ENCODE measurements around the gene RAB6B.

The RAB6B gene

DNA sequence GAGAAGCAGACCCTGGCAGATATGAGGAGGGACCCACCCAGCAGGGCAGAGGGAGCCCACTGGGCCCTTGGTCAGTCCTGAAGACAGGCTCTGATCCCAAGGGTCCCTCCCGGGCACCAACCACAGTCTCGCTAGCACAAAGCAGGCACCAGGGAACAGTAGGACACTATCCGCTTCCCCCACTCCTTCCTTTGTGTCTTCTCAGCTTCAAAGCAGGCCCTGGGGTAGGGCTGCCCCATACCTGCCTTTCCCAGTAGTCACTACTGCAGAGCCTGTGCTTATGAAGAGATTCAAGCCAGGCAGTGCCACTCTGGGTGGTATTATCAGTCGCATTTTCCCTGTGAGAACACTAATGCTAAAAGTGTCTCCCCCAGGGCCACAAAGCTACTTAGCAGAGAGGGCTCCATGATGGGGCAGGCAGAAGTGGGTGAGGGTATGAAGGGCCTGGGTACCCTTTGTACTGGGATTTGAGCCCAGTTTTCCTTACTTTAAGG lies 57.3 kb downstream of the RAB6B start:
- no peak for DNase-seq (ENCODE audit: low read depth in 2 of 2, low spot score in 1 of 2)

DNA sequence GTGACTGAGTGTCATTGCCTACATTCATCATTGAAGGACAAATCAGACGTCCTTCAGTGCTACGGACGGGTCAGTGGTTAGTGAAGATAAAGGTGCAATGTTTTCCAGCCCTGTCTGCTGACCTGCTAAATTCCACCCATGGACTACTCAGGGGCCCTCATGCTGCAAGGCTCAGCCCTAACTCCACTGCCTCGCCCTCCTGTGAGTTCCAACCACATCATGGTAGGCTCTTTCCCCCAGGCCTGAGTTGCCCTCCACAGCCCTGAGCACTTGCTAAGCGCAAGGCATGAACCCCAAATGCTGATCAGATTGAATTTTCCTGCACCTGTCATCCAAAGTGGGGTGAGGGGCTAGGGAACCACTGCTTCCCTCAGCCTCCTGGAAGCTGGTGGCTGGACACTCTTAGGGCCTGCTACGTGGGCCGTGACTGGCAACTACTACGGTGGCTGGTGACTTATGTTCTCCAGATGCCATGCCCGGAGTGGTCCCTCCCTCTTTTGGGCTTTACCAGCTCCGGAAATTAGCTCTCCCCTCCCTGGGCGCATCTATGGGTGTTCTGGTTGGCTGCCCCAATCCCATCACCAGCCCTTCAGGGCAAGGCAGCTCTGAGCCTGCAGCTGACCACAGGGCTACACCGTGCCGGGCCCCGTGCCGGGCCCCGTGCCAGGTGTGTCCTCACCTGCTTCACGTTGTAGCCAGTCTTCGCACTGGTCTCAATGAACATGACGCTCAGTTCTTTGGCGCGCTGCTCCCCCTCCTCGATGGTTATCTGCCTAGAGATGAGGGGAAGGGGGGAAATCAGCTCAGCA lies 58.0 kb downstream of the RAB6B start:
- no peak for DNase-seq (ENCODE audit: low read depth in 2 of 2, low spot score in 1 of 2)

DNA sequence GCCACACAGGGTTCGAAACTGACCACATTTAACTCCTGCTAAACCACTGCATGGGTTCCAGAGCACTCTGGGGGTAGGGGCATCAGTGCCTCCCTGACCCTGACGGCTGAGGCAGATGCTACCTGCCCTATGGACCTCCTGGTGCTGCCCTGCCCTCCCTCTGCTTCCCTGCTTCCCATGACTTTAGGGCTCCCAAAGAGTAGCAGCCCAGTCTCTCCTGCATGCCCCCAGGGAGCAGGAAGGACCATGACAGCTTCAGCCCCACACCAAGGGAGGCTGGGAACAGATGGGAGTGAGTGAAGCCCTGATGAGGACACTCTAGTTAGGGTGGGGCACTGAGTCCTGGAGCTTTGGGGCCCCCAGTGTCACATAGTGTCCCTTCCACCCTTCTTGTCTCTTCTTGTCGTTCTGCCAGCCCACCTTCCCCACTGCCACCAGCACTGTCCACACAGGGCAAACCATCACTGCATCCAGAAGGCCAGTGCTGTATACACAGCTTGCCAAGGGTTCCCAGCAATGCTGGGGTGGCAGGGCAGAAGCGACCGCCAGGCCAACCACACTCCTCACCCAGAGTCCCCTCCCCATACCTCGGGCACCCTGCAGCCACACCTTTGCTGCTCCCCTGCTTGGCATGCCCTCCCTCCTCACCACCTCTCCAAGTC lies 59.1 kb downstream of the RAB6B start:
- no peak for DNase-seq (ENCODE audit: low read depth in 2 of 2, low spot score in 1 of 2)

DNA sequence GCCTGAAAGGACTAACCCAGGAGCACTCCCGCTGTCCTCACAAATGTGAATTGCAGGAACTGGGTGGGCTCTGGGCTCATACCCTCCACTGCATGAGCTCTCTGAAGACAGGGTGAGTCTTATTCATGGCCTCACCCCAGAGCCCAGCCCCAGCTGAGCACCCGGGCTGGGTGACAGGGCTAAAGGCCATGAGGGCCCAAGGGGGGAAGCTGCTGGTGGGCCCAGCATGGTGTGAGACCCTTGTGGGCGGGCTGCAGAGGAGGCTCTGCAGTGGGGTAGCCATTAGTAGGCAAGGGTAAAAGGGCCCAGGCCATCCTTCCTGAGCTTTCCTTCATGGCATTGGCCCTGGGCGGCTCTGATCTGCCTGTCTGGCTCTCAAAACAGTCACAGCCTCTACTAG lies 59.7 kb downstream of the RAB6B start:
- DNase-seq (ENCODE audit: low read depth in 2 of 2, low spot score in 1 of 2), result no peak

DNA sequence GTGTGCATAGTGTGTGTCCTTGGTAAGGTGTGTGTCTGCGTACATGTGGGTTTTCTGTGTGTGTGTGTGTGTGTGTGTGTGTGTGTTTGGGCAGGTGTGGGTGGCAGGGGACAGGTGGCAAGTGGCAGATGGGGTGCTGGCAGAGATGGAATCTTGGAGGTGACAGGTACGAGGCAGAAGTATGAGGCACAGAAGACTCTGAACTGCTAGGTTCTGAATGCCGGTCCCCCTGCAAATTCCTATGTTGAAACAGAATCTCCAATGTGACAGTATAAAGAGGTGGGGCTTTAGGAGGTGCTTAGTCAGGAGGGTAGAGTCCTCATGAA lies 60.3 kb downstream of the RAB6B start:
- no peak for DNase-seq (ENCODE audit: low read depth in 2 of 2, low spot score in 1 of 2)

DNA sequence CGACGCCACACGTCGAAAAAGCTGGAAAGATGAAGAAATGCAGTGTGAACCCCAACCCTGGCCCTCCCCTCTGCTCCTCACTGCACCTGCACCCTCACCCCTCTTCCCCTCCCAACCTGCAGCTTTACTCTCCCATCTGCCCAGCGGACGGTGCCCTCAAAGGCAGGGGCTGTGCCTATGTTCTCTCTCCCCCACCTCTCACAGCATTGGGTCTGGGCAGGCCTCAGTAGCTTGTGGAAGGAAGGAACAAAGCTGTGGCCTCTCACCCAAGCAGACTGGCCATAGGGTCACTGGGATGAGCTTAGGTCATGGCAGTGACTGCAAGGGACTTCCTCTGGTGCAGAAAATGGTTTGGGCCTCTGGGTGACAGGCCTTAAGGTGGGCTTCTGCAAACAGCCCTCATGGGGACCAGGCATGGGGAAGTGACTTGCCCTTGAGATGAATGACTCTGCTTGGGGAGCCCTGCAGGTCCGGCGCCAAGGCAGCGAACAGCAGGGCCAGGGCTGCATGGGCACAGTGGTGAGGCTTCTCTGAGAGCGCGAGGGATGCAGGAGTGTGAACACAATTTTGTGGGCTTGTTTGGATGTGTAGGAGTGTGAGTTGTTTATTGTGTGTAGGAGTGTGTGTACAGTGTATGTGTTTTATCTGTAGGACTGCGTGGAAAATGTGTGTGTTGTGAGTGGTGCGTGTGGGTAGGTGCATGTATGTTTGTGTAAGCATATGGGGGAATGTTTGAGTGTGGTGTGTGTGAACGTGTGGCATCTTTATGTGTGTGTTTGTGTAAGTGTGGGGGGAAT lies 60.9 kb downstream of the RAB6B start:
- DNase-seq (ENCODE audit: low read depth in 2 of 2, low spot score in 1 of 2), result no peak

DNA sequence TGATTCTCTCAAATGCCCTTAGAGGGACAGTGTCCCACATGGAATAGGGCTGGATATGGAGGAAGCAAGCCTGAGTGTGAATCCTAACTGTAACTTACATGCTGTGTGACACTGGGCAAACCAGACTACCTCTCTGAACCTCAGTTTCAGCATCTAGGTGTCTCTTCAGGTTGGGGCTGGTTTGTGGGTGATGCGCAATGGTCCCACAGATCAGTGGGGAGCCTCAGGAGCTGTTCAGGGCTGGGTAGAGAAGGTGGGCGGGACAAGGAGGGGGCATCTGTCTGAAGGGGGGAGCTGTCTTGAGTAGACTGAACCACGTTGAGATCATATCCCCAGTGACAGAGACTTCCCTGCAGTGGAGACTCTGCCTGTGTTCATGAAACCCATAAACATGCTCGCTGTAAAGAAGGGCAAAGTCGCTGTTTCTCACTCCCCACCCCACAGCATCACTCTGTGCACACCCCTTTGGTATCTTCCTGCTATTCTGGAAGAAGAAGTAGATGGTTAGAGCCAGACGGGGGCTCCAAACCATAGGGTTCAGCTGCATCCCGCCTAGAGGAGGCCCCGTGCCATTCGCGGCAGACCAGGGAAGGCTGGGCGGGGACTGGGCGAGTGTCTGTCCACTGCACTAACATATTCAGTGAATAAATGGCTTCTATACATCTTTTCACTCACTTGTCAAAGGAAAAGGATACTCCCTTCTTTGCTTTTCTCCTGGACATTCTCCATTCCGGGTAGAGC lies 61.6 kb downstream of the RAB6B start:
- no peak for DNase-seq (ENCODE audit: low read depth in 2 of 2, low spot score in 1 of 2)

DNA sequence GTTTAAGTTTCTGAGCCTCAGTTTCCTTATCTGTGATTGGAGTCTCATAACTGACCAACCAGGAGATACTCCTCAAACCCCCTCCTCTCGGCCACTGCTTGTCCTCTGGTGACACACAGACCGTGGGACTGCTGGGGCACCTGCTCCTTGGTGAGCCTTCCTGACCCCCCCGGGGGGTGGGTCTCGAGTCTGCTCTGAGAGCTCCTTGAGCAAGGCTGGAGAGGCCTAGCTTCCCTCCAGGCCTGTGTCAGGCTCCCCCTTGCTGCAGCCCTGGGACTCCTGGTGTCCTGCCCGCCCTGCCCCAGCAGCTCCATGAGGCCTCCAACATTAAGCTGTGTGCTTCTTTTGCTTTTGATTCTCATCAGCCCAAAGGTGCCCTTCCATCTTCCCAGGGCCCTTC lies 62.4 kb downstream of the RAB6B start:
- no peak for DNase-seq (ENCODE audit: low read depth in 2 of 2, low spot score in 1 of 2)

DNA sequence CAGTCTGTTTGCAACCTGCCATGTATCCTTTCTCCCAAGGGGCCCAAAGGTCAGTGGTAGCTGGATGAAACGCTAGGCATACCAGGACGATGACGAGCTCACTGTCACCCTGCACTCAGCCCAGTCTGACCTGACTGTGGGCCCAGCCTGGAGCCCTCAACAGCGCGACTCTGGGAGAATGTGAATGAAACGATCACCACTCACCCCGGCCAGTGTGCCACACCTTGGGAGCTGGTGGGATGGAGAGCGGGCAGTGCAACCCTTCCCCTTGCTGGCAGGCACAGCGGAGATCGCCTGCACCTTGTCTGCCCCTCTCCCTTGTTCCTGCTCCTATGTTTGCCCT lies 62.9 kb downstream of the RAB6B start:
- no peak for DNase-seq (ENCODE audit: low read depth in 2 of 2, low spot score in 1 of 2)

DNA sequence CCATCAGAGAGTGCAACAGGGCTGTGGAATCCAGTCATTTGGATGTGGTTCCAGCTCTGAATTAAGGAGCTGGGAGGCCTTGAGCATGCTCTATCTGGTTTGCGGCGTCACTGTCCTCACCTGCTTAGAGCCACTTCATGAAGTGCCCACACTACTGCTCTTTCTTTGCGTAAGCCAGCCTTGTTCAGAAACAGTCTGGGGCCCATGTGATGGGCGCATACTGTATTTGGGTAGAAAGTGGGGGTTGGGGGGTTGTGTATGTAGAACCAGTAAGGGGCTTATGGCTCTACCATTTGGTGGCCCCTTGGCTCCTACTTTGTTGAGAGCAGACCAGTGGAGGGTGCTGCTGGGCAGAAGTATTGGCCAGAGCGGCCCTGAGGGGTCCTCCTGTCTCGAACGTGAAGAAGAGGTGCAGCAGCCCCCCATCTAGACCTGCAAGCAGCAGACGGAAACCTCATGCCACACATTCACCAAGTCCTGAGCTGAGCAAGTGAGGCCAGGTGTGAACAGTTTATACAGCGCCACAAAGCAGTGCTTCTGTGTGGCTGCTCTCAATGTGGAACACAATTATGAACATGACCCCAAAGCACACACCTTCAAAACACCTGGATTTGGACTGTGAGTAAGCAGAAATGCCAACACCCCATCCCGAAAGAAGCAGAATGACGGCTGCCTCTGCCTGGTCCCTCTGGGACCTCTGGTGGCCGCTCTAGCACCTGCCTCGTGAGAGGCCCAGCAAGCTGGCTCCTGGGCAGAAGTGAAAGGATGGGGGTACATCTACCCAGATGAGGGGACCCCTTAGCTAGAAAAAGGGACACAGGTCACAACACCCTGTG lies 63.5 kb downstream of the RAB6B start:
- no peak for DNase-seq (ENCODE audit: low read depth in 2 of 2, low spot score in 1 of 2)

DNA sequence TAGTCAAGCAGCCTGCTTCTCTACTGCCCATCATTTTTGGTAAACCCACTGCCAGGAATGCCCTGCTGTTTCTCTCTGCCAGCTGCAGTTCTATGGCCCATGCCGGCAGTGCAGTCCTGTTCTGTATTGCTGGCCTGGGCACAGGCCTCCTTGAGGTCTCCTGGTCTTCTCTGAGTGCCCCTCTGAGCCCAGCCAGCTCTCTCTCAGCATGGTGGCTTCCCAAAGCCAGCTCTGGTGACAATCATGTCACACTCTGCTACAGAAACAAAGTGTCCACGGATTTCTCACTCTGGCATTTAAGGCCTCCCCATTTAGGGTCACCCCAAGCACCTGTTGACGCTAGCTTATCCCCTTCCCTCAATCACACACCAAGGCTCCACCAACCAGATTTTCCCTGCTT lies 65.6 kb downstream of the RAB6B start:
- DNase-seq (ENCODE audit: low read depth in 2 of 2, low spot score in 1 of 2), result no peak

DNA sequence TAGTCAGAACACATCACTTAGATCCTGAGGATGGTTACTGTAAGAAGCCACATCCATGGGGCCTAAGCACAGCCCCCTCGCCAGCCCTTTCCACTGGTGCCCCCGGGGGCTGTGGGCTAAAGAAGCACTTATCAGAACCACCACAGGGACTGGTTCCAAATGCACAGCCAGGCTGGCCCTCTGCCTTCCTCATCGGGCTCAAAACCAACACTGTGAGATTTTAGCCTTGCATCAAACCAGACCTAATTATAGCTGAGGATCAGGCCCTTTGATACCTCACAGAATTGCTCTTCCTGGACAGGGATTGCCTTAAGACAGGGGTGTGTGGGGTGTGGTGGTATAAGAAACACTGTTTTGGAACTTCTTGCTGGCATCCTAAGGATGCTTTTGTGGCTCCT lies 66.4 kb downstream of the RAB6B start:
- no peak for DNase-seq (ENCODE audit: low read depth in 2 of 2, low spot score in 1 of 2)

DNA sequence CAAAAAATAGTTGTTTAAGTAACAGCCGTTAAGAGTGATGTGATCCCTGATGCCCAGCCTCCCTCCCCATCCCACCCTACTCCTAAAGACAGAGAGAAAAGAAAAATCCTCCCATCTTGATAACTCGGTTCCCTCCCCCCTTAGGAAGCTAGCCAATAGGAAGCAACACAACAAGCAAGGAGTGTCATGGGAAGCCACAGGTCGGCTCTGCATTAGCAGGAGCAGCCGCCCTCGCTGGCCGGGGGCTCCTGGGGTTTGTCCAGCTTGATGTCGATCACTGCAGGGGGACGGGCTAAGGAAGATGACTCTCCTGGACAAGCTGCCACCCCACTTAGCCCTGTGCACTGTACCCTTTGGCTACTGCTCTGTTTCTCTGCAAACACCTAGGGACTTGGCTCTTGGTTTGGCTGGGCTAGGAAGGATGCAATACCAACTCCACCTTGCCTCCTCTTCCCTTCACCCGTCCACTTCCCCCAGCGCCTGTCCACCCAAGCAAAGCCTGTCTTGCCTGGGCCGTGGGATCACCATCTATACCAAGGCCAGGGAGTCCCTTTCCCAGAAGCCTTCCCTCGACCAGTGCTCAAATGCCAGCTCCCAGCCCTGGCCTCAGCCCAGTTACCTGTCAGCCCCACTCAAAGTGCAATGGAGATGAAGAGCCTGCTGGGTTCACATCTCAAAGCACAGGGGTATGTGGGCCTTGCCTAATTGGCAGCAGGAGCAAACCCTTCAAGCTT lies 66.9 kb downstream of the RAB6B start:
- DNase-seq (ENCODE audit: low read depth in 2 of 2, low spot score in 1 of 2), result no peak

DNA sequence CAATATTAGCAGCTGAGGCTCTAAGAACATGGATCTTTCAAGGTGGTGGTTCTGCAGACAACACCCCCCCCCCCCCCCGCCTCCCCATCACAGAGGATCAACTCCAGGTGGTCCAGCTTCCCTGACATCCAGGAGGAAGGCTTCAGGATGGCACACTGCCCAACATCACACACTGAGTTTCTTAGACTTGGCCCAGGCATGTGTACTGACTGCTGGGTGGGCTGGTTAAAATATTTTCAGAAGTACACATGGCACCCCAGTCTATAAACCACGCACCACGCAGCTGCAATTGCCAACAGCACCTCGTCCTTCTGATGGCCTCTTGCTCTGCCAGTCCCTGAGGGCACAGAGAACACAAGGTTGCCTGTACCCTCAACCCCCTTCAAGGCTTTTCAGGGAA lies 68.0 kb downstream of the RAB6B start:
- no peak for DNase-seq (ENCODE audit: low read depth in 2 of 2, low spot score in 1 of 2)

DNA sequence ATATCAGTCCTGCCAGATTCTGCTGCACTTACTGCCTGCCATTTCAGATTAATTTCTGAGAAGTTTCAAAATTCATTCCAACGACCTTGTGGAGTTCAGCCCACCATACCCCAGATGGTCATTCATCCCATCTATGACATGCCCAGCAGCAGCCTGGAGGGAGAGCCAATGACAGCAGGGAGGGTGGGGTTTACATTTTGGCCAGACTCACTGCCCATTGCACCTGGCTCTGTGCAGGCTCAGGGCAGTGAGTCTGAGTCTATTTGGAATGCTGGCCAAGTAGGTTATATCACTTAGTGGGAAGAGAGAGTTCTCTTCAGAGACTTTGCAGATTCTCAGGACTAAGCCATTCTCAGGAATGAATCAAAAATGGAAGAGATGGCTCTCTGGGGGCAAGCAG lies 68.5 kb downstream of the RAB6B start:
- DNase-seq (ENCODE audit: low read depth in 2 of 2, low spot score in 1 of 2), result no peak

DNA sequence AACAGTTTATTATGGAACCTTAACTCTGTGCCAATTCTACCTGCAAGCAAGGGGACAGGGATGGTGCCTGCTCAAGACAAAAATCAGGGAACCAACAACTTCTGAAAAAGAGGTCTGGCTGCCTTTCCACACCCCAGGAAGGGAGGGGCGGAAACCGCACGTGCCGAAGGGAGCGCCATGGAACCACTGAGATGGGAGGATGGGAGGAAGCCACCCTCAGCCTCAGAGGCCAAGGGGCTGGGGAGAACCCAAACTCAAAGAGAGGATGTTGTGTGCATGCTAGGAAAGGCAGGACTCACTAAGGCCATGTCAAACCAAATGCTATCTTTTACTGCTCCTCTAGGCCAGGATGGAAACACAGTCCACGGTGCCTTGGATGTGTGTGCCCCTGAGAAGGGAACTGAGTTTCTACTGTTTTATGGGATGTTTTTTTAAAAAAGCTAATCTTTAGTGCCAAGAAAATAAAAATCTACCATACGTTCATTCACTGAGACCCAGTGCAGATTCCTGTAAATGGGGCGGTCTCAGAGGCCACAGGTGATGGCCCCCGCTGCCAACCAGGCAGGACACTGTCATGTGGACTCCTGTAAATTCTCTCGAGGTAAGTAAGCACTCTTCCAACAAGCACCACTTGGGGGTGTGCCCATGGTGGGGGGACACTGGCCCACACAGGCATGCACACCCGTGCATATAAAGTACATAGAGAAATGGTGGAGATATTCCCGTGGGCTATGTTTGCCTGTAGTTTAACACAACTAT lies 69.5 kb downstream of the RAB6B start:
- DNase-seq (ENCODE audit: low read depth in 2 of 2, low spot score in 1 of 2), result no peak

DNA sequence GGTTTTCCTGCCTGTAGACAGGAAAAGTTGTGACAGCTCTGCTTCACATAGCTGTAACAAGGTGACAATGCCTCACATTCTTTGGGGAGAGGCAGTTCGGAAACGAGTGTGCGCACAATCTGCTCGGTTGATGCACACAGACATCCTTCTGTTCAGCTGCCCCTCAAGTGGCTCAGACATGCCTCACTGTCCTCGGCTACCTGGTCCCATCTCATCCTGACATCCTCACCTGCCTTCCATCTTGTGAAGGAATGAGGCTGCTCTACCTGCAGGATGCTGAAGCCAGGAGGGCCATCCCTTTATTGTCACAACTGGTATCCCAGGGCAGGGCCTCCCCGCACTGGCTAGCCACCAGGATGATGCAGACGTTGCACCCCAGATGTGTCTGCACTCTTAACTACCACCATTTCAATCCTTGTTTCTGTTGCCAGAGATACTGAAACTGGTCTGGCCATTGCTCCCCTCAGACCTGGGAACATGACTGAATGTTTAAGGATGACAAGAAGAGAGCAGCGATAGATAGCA lies 70.7 kb downstream of the RAB6B start:
- no peak for DNase-seq (ENCODE audit: low read depth in 2 of 2, low spot score in 1 of 2)

DNA sequence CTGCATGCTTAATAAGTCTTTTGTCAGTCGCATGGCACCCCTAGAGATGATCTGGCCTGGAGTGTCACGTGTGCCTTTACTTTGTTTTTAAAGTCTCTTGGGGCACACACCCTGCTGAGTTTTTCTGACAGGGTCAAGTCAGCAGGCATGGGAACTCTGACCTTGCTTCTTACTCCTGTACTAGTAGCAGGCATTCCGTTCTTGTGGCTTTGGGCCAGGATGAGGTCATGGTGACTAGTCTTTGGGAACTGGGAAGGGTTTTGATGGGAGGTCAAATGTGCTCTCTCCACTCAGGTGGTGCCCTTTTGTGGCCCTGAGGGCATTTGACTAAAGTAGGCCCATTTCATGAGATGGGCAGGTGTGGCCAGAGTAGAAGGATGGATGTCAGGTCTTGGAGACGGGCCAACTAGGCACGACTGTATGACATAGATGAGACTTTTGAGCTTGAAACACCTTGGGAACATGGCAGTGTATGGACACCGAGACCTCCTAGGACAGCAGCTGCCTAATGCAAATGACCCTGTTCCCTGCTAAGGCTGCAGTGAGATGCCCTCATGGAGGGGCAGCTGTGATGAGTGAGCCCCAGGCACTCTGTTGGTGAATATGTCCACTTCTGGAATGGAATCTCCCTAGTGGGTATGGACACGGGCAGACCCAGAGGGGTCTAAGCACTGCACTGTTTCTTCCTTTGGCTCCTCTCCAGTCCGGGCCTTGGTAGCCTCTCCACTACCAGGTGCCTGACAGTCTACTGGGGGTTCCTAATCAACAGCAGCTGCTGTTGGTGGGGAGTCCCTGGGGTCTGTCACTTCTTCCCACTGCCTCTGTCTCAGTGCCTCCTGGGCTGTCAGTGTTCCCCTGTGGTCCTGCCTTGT lies 73.7 kb downstream of the RAB6B start:
- no peak for DNase-seq (ENCODE audit: low read depth in 2 of 2, low spot score in 1 of 2)
